ENCODE data around the gene SLC13A5. TPM values are rescaled to one million over a fixed set of nuclear protein-coding genes. Genes with fewer than 3 reads are reported as not detected.

Gene SLC13A5
- total RNA-seq, 3 donors from 2014 or later, result 0.32 TPM; not detected in 2

DNA sequence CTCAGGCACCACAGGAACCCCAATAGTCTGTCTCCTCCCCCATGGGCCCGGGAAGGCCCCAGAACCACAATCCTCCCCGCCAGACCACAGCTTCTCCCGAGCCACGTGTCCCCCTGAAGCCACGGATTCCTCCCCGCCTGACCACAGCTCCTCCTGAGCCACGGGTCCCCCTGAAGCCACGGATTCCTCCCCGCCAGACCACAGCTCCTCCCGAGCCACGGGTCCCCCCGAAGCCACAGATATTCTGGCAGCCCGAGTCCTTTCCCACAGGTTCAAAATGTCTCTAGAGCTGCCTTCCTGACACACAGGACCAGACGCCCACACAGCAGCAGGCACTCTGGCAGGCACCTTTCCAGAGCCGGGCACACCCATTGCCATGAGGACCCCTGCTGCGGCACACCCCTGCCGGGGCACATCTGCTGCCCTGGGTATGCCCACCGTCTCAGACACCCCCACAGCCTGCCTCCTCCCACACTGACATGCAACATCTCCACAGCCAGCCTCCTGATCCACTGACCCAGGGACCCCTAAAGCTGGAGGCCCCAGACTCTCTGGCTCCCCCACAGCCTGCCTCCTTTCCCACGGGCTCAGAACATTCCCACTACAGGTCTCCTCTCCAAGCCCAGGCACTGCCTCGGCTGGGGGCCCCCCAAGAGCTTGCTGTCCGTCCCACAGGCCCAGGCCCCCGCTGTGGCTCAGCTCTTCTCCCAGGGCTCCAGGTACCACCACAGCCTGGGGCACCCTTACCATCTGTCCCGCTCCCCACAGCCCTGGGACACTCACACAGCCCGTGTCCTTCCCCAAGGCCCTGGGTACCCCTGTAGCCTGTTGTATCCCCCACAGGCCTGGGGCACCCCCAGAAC, 74.9 kb downstream of the SLC13A5 start:
- no peak overlapping the region for H3K27ac ChIP-seq
- TF ChIP-seq, protein P1, sequence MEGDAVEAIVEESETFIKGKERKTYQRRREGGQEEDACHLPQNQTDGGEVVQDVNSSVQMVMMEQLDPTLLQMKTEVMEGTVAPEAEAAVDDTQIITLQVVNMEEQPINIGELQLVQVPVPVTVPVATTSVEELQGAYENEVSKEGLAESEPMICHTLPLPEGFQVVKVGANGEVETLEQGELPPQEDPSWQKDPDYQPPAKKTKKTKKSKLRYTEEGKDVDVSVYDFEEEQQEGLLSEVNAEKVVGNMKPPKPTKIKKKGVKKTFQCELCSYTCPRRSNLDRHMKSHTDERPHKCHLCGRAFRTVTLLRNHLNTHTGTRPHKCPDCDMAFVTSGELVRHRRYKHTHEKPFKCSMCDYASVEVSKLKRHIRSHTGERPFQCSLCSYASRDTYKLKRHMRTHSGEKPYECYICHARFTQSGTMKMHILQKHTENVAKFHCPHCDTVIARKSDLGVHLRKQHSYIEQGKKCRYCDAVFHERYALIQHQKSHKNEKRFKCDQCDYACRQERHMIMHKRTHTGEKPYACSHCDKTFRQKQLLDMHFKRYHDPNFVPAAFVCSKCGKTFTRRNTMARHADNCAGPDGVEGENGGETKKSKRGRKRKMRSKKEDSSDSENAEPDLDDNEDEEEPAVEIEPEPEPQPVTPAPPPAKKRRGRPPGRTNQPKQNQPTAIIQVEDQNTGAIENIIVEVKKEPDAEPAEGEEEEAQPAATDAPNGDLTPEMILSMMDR (IDR thresholded peaks at IDR 0.05), result no peak
- TF ChIP-seq POLR2AphosphoS5 (IDR thresholded peaks at IDR 0.05) (no peak), POLR2A (IDR thresholded peaks at IDR 0.05) (no peak)
- no peaks in the 10 kb centered on the region for H3K27me3 ChIP-seq
- peaks cover 5 to 20% of the 10 kb centered on the region in 2 donors for H3K4me1 ChIP-seq
- no peaks in the 10 kb centered on the region for H3K36me3 ChIP-seq
- H3K9me3 ChIP-seq, result no peaks in the 10 kb centered on the region
- H3K4me3 ChIP-seq, result peak overlapping the region in 1 of 3 donors; percentile 77
- DNase-seq (ENCODE audit: low spot score in 2 of 2), result no peak
- intact Hi-C loops (cut with DNase I; ENCODE audit: low total_unique reads), result no loop called here

DNA sequence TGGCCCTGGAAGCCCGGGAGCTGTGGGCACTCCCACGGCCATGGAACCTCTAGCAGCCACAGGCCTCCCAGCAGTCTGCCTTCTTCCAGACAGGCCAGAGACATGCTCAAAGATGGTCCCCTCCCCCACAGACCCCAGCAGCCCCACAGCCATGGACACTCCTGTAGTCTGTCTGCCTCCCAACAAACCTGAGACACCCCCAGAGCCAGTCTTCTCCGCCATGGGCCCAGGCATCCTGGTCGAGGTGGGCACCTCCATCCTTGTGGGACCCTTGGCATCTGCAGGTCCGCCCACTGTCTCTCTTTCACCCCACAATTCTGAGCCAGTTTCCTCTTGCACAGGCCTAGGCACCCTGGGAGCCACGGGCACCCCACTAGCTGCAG, 75.7 kb downstream of the SLC13A5 start:
- no peaks in the 10 kb centered on the region for H3K36me3 ChIP-seq
- TF ChIP-seq POLR2AphosphoS5 (IDR thresholded peaks at IDR 0.05) (no peak), POLR2A (IDR thresholded peaks at IDR 0.05) (no peak)
- TF ChIP-seq, protein P1 (IDR thresholded peaks at IDR 0.05), result no peak
- H3K27ac ChIP-seq, result no peak overlapping the region
- intact Hi-C loops (cut with DNase I; ENCODE audit: low total_unique reads), result no loop called here
- DNase-seq (ENCODE audit: low spot score in 2 of 2), result no peak
- peaks cover 5 to 20% of the 10 kb centered on the region in 2 donors for H3K4me1 ChIP-seq
- no peaks in the 10 kb centered on the region for H3K27me3 ChIP-seq
- no peaks in the 10 kb centered on the region for H3K9me3 ChIP-seq
- H3K4me3 ChIP-seq, result no peak overlapping the region

DNA sequence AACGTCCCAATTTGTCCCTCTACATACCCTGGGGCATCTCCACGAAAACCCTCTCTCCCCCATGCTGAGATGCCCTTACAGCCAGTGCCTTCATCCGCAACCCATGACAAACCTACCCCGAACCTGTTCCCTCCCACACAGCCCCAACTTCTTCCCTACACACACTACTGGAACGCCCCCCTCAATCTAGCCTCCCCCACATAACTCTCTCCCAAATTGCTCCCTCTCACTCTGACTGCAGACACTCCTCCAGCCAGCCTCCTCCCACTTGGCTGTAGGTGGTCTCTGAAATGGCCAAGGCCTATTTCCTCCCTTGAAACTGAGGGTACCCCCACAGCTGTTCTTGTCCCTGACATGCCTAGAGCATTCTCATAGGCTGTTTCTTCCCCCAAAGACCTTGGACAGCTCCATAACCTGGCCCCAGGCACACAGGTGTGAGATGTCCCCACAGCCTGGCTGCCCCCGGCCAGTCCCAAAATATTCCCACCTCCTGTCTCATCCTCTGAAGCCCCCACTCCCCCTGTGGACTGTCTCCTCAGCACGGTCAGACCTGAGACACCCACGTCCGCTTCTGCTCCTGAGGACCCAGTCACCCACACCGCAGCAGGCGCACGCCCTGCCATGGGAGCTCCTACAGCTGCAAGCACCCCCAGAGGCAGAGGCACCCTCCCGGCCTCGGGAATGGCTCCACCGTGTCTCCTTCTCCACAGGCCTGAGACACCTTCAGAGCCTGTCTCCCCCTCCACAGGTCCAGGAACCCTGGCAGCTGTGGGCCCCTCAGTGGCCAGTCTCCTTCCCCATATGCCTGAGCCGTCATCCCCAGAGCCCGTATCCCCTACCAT, 76.3 kb downstream of the SLC13A5 start:
- no peak overlapping the region for H3K4me3 ChIP-seq
- no peak for DNase-seq (ENCODE audit: low spot score in 2 of 2)
- intact Hi-C loops (cut with DNase I; ENCODE audit: low total_unique reads), result no loop called here
- H3K27ac ChIP-seq, result no peak overlapping the region
- peaks cover 5 to 14% of the 10 kb centered on the region in 2 donors for H3K4me1 ChIP-seq
- no peaks in the 10 kb centered on the region for H3K27me3 ChIP-seq
- TF ChIP-seq, protein P1 (IDR thresholded peaks at IDR 0.05), result no peak
- TF ChIP-seq POLR2A (IDR thresholded peaks at IDR 0.05), result no peak
- no peak for TF ChIP-seq POLR2AphosphoS5 (IDR thresholded peaks at IDR 0.05)
- H3K9me3 ChIP-seq, result no peaks in the 10 kb centered on the region
- no peaks in the 10 kb centered on the region for H3K36me3 ChIP-seq

DNA sequence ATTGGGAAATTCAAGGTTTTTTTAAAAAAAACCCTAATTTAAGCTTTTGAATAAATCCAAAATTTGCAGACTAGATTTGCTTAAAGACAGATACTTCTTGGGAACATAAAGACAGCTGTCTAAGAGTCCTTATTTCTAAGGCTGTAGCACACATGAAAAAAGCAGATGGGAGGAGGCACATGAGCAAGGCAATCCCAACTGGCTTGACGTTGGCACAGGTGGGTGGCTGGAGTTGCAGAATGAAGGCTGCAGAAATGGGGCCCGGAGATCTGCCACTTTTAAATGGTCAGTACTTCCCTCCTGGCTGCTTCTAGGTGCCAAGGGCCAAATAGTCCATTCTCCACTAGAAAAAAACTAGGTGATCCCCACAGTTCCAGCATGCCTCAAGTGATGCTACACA, 77.1 kb downstream of the SLC13A5 start:
- no peak for DNase-seq (ENCODE audit: low spot score in 2 of 2)
- Histone ChIP-seq H3K4me3 (no peak overlapping the region), H3K9me3 (no peaks in the 10 kb centered on the region), H3K4me1 (peaks cover 5 to 11% of the 10 kb centered on the region in 2 donors), H3K36me3 (no peaks in the 10 kb centered on the region), H3K27ac (no peak overlapping the region), H3K27me3 (no peaks in the 10 kb centered on the region)
- TF ChIP-seq POLR2AphosphoS5 (IDR thresholded peaks at IDR 0.05) (no peak), POLR2A (IDR thresholded peaks at IDR 0.05) (no peak)
- TF ChIP-seq, protein P1 (IDR thresholded peaks at IDR 0.05), result no peak
- intact Hi-C loops (cut with DNase I; ENCODE audit: low total_unique reads), result no loop called here

Other genes starting within 250 kb of the SLC13A5 start
- 1 to 10 TPM; 1.6 to 1.8 (median 1.6) TPM for gene PITPNM3, start 156.8 kb downstream of the SLC13A5 start, total RNA-seq
- 10 to 100 TPM; 10.1 to 26.5 (median 25.6) TPM for gene KIAA0753, start 72.7 kb downstream of the SLC13A5 start, total RNA-seq
- gene TXNDC17, start 72.3 kb downstream of the SLC13A5 start, total RNA-seq, result 100 to 1,000 TPM; 125 to 145 (median 134) TPM
- gene MED31, start 61.8 kb downstream of the SLC13A5 start, total RNA-seq, result 10 to 100 TPM in 2 of 3 donors, 1 to 10 TPM in 1; 5.4 to 13.4 (median 12.9) TPM
- gene C17orf100, start 61.6 kb downstream of the SLC13A5 start, total RNA-seq, result under 1 TPM; 0.16 to 0.98 (median 0.88) TPM
- gene XAF1, start 42.7 kb upstream of the SLC13A5 start, total RNA-seq, result 10 to 100 TPM; 15.2 to 25.6 (median 25.2) TPM
- gene FBXO39, start 62.8 kb upstream of the SLC13A5 start, total RNA-seq, result 1 to 10 TPM in 2 of 3 donors, not detected in 1; 1.0 to 1.3 TPM
- not detected for gene TEKT1, start 118.4 kb upstream of the SLC13A5 start, total RNA-seq